ENCODE measurements around the gene EPHB6.

EPHB6 gene

DNA sequence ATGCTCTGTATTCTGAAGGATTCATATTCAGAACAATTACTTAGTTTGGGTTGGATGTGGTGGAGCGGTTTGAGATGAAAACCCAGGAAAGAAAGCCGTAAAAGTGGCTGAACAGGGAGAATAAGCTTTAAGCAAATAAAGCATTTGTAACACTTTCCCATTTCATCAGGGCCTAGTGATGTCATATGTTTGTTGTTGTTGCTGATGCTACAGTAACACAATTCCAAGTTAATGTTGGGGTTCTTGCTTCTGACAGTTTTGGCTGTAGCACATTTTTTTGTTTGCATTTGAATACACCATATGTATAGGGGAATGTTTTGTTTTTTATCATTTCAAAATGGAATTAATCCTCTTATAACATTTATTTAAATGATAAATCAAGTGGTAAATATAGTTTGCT lies 40.4 kb upstream of the EPHB6 start:
- in situ Hi-C loops (cut with MboI; ENCODE audit: low sequenced_read_pairs, unreplicated experiment): loop anchor here (25.0 kb wide), 1 partner anchor 177 kb away; no protein-coding TSS in a partner anchor
- DNase-seq (ENCODE audit: low spot score): no peak
- TF ChIP-seq CTCF (IDR thresholded peaks at IDR 0.05; ENCODE audit: borderline replicate concordance, control extremely low read depth, extremely low read depth, insufficient read depth, missing control alignments): no peak

DNA sequence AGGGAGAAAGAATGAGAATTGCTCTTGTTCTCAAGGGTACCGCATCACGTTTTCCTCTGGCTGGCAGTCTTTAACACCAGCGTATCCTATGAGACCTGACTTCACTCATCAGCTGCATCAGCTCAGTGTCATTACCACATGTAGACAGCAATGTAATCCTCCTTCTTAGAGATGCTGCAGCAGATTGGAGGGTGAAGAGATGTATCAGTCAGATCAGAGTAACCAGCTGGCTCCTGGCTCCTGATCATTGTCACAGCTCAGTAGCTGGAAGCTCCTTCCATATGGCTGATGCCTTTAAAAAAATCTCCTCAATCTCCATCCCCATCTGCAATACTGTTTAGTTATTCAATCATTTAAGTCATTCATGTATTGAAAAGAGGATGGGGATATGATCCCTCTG lies 39.7 kb upstream of the EPHB6 start:
- no peak for DNase-seq (ENCODE audit: low spot score)
- no peak for TF ChIP-seq CTCF (IDR thresholded peaks at IDR 0.05; ENCODE audit: borderline replicate concordance, control extremely low read depth, extremely low read depth, insufficient read depth, missing control alignments)
- in situ Hi-C loops (cut with MboI; ENCODE audit: low sequenced_read_pairs, unreplicated experiment): loop anchor here (25.0 kb wide), 1 partner anchor 178 kb away; no protein-coding TSS in a partner anchor

- TF ChIP-seq CTCF (IDR thresholded peaks at IDR 0.05; ENCODE audit: borderline replicate concordance, control extremely low read depth, extremely low read depth, insufficient read depth, missing control alignments): no peak
- DNase-seq (ENCODE audit: low spot score): no peak
- in situ Hi-C loops (cut with MboI; ENCODE audit: low sequenced_read_pairs, unreplicated experiment): loop anchor here (25.0 kb wide), 1 partner anchor 180 kb away; no protein-coding TSS in a partner anchor
Measured at GRCh38 chr7:142817506-142817905, 37.4 kb upstream of the EPHB6 start.

DNA sequence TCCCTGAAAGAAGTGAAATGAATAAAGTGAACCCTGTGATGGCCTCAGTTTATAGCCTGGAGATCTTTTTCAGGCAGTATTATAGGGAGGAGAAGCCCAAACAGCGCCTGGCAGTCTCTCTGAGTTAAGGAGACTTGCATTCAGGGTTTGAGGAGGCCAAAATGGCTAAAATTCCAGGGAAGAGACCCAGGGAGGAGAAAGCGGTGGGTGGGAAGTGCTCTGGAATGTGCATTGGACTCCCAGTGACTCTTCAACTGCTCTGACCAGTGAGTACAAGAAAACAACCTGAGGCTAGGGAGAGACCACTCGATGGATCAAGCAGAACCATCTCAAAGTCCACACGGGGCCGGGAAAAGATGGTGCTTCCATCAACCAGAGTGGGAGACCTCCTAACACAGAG lies 35.3 kb upstream of the EPHB6 start:
- in situ Hi-C loops (cut with MboI; ENCODE audit: low sequenced_read_pairs, unreplicated experiment): loop anchor here (25.0 kb wide), 1 partner anchor 182 kb away; no protein-coding TSS in a partner anchor
- TF ChIP-seq CTCF (IDR thresholded peaks at IDR 0.05; ENCODE audit: borderline replicate concordance, control extremely low read depth, extremely low read depth, insufficient read depth, missing control alignments): no peak
- no peak for DNase-seq (ENCODE audit: low spot score)

DNA sequence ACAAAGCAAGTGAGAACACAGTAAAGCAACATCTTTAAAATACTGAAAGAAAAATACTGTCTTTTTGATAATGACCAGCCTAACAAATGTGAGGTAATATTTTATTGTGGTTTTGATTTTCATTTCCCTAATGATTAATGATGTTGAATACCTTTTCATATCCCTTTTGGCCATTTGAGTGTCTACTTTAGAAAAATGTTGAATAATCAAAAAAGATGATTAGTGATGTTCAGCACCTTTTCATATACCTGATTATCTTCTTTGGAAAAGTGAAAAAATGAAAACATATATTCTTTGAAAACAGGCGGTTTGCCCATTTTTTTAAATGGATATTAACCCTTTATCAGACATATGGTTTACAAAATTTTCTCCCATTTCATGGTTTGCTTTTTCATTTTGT lies 32.2 kb upstream of the EPHB6 start:
- DNase-seq (ENCODE audit: low spot score): no peak
- no peak for TF ChIP-seq CTCF (IDR thresholded peaks at IDR 0.05; ENCODE audit: borderline replicate concordance, control extremely low read depth, extremely low read depth, insufficient read depth, missing control alignments)
- in situ Hi-C loops (cut with MboI; ENCODE audit: low sequenced_read_pairs, unreplicated experiment): loop anchor here (25.0 kb wide), 1 partner anchor 185 kb away; no protein-coding TSS in a partner anchor

DNA sequence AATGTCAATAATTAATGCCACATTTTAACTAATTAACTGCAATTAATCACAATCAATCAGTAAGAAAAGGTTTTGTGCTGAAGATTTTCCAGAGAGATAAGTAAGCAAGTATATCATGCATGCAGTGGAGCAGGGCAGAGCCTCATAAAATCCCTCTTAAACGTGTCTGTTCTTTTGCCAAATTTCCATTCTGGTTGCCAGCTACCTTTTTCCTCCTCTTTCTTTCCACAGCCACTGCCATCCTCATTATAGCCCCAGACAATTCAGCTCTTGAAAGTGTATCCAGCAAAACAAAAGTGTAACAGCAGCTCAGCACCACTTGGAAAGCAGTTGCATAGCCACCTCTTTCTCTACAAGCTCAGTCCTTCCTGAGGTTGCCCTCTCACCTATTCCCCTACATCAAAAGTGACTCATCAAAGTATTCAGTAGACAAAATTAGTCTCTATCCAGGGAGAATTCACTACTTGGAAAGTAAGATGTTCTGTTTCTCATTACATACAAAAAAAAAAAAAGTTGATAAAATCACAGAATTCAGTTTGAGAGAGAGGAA lies 26.9 kb upstream of the EPHB6 start:
- DNase-seq (ENCODE audit: low spot score): no peak
- in situ Hi-C loops (cut with MboI; ENCODE audit: low sequenced_read_pairs, unreplicated experiment): no loop called here
- no peak for TF ChIP-seq CTCF (IDR thresholded peaks at IDR 0.05; ENCODE audit: borderline replicate concordance, control extremely low read depth, extremely low read depth, insufficient read depth, missing control alignments)
